Ramos (cell line): ENCODE measurements around the gene CNTNAP2.

Experiments
- in situ Hi-C: fragments of 300-500 bp; cut with MboI; formaldehyde crosslinking; loops from one replicate; pipeline ENCODE4 v1.14.3; 2022; ENCODE audit warnings: low sequenced_read_pairs; ENCODE audit not compliant: unreplicated experiment

CNTNAP2 gene

DNA sequence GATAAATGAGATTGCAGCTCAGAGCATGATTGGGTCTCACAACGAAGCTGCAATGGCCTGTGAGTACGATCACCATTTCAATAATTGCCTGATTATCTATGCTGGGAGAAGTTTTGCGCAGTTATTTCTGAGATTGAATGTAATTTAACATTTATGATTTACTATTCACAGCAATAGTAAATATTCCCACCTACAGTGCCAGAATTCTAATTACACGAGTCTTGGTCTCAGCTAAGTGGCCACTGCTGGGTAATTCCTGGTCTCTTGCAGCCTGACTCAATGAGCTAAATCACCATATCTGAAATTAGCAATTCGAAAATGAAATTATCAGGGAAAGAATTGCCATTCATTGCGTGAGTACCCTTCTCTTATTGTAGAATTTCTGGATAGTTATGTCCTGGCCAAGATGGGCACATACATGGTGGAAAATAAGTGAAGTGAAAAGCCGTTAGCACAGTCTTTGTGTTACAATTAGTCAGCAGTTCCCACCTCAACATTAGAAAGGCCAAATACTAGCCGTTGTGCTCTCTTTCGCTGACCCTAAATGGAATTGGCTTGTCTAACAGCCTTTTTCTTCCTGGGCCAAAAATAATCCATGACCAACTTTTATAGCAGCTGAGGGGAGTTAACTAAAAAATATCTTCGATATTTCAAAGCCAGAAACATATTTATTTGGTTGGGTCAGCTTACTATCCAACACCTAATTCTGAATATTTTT, 1793.0 kb downstream of the CNTNAP2 start:
- in situ Hi-C loops, result no loop called here

DNA sequence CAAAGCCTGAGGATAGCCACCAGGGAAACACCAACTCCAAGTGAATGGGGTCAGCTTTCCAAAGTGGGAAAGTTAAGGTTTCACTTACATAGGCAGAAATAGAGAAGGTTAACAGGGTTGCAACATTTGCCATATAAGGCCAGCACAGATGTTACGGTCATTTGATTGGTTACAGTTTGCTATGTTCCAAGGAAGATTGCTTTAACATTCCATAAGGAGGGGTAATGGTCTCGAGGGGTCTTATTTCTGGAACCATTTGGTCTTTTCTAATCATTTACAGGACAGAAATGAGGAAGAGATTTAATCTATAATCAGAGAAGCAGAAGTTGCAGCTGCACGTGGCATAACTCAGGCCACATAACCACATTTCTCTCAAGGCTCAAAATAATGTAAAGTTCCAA, 1794.6 kb downstream of the CNTNAP2 start:
- in situ Hi-C loops, result no loop called here

DNA sequence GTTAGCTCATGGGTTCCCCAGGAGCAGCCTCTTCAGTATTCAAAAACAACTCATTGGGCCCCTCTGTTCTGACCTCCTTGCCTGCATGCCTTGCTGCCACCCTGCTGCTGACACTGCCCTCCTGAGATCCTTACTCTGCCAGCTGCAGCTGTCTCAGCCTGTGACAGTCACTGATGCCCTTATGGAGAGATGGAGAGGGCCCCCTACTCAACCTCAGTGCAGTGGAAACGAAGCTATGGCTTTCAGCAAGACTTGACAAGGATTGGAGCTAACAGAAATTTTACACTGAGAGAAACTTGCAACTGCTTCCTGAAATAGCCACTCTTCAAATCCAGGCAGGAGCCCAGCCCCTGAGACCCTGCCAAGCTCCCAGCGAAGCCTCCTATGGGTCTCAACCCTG, 1795.7 kb downstream of the CNTNAP2 start:
- in situ Hi-C loops, result no loop called here

DNA sequence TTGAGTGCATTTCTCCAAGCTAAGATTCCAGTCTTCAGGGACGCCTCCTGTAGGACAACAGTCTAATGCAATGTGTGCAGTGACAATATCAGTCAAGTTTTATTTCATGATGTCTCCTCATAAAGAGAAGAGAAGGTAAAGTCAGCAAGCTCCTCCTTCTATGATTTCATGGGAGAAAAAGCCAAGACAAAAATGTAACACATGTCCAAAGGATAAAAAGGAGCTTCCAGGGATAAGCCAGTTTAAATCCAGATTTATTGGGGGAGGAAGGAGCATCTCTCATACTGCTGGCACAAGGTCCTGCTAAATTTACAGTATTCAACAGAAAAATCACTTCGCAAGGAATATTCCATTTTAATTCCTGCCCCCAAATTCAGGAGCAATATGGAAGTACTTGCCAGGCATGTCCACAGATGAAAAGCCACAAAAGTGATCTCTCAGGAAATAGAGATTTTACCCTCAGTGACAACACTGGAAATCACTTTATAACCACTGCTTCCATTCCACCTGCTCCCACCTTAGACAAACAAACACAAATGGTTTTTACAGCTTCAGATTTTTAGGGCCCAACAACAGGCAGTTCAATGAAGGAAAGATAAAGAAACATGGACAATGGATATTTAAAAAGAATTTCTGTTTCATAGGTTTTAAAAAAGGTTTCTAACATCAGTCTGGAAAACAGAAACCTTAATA, 1796.5 kb downstream of the CNTNAP2 start:
- in situ Hi-C loops, result no loop called here

DNA sequence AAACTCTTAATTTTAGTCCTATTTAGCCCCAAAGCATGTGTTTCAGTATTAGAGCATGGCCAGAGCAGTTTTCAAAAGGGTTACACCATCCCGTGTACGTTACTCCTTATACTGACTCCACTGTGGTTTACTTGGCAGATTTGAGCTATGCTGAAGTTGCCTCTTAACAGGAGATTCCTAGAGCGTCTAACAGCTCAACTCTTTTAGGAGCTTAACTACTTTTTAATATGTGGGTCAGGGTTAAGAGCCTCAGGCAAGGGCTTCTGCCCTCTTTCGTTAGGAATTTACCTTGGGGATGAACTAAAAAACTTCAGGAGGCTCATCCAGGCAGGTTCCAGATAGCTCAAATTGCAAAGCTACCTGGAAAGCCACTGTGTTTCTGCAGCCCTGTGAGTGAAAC, 1799.2 kb downstream of the CNTNAP2 start:
- in situ Hi-C loops, result no loop called here

DNA sequence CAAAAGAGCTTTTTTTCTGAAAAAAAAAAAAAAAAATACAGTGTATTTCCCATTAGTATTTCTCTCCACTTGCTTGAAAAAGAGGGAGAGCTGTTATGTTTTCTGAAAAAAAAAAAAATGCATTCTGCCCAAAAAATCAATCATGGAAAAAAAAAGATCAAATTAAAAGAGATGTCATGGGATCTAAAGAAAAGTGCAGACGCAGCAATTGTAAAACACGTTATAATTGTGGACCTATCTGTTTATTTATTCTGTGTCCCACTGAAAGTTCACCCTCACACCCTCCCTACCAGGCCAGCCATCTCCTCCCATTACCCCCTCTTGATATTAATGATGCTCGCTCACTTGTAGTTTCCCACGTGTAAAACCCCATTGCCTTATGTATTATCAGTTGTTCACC, 1800.0 kb downstream of the CNTNAP2 start:
- in situ Hi-C loops, result no loop called here

DNA sequence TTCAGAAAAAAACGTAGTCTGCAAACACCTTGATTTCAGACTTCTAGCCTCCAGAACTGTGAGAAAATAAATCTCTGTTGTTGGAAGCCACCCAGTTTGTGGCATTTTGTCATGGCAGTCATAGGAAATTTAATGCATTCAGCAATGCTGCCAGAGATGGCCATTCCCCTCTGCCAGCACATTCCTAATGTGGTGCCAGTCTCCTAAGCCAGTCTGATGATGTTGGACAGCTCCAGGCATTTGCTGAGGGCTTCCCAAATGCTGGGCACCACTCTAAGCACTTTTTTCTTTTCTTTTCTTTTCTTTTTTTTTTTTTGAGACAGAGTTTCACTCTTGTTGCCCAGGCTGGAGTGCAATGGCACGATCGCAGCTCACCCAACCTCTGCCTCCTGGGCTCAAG, 1807.2 kb downstream of the CNTNAP2 start:
- in situ Hi-C loops, result no loop called here

- in situ Hi-C loops, result no loop called here
These were observed 1820.8 kb downstream of the CNTNAP2 start for GRCh38 chr7:147937428-147937827.

DNA sequence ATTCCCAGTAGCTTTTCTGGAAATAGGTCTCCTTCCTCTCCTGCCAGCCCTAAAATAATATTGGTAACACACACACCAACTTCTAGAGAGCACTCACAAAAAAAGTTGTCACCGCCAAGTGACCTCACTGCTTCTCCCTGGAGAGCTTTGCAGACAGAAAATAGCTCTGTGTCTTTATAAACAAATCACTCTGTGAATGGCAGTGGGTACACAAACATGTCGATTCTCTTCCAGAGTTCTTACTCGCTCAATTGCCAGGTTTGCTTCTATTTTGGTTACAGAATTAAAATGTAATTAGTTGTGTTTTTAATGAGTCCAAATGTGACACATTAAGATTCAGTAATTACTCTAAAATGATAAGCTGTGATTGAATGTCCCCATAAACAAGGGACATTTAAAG, 1824.8 kb downstream of the CNTNAP2 start:
- in situ Hi-C loops, result no loop called here

GRCh38 chr7:147944321-147944720, 1827.7 kb downstream of the CNTNAP2 start:
- in situ Hi-C loops, result no loop called here

DNA sequence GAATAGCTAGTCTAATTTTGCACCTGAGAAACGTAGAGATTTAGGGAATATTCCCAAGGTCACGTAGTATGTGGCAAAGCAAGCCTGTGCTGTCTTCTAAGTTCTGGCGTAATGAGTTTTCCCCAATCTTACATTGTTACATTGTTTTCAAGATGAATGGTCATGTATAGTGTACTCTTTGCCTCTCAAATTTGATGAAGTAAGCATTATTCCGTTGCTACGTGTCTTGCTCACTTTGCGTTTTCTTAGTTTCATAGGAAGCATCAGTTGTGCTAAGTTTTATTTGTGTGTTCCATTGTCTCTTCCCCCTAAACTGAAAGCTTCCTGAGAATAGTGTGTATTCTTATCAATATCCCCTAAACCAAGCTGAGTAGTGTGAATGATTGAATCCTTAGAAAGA, 1836.3 kb downstream of the CNTNAP2 start:
- in situ Hi-C loops, result no loop called here

DNA sequence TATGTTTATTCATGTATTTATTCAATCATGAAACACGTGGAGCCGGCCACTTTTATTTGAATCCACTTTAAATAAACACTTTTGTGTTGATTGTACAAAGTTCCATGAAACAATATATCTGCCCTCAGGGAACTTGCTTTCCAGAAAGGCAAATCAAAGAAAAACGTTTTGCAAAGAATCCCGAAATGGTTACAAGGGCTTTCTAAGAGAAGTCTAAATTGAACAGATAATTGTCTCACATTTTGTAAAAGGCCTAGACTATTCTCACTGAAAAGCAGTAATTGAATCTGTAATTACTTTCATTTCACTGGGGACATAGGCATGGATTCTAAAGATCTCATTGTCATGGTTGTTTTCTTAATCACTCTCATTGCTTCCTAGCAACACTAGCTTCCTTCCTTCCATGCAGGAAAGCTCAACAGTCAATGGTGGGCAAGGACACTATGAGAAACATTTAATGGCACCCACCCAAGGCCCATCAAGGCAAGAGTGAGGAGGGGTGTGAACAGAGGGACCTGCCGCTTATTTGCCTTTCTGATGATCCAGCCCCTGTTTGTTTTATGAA, 1851.5 kb downstream of the CNTNAP2 start:
- in situ Hi-C loops, result no loop called here

DNA sequence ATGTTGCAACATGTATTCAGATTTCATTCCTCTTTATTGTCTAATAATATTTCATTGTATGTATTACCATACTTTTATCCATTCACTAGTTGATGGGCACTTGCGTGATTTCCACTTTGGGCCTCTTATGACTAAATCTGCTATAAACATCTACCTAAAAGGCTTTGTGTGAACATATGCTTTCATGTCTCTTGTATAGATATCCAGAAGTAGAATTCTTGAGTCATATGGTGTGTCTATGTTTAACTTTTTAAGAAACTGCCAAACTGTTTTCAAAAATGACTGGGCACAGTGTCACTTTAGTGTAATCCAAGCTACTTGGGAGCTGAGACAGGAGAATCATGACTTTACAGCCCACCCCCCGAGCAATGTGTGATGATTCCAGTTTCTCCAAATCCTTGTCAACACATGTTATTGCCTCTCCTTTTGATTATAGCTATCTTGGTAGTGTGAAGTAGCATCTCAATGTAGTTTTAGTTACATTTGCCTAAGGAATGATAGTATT, 1855.1 kb downstream of the CNTNAP2 start:
- in situ Hi-C loops, result no loop called here

DNA sequence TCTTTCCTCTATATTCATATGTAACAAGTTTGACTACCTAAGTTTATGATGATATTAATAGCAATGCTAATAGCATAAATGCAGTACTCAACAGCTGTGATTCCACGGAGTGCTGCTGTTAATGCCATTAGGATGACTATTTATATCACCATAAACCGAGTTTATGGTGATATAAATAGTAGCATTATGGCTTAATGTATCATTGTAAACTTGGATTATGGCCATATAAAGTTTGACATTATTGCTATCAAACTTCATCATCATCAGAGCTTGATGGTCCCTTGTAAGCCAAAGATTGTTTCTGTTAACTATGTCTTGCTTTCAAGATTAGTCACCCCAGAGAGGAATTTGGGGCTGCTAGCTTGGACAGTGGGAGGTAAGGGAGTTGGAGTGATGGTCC, 1861.6 kb downstream of the CNTNAP2 start:
- in situ Hi-C loops, result no loop called here

GRCh38 chr7:147978651-147979050, 1862.0 kb downstream of the CNTNAP2 start:
- in situ Hi-C loops, result no loop called here

- in situ Hi-C loops, result no loop called here
These were observed 1864.5 kb downstream of the CNTNAP2 start for GRCh38 chr7:147980826-147981813.

GRCh38 chr7:147982307-147982706, 1865.7 kb downstream of the CNTNAP2 start:
- in situ Hi-C loops, result no loop called here

DNA sequence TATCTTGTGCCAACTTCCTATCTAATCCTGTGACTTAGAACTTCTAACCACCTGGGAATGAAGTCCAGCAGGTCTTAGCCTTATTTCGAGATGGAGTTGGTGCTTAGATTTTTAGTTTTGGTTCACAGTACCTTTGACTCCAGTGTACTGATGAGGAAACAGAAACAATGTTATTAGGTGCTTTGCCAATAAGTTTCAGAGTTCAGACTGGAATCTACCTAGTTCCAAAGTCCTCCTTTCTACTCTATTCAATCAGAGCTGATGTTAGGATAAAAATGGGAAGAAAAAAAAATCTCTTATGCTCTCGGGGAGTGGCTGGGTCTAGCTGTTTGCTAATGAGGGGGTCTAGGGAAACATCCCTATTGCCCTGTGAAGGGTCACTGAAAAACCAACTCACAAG, 1867.7 kb downstream of the CNTNAP2 start:
- in situ Hi-C loops, result no loop called here

DNA sequence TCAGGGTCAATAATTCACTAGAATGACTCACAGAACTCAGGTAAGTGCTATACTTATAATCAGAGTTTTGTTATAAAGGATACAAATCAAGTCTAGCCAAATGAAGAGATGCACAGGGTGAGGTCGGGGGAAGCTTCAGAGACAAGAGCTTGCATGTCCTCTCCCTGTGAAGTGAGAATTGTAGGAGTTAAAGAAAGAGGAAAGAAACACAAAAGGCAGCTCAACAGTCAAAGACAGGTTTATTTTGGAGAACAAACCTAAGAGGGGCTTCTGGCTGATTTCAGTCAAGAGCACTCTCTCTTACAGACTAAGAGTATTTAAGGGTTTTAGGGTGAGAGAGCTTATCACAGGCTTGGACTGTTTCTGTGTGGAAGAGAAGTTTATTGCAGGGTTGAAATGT, 1873.5 kb downstream of the CNTNAP2 start:
- in situ Hi-C loops, result no loop called here

GRCh38 chr7:147990942-147991341, 1874.3 kb downstream of the CNTNAP2 start:
- in situ Hi-C loops, result no loop called here
